ENCODE data around the gene SSH3.
"Not testable (repeated sequence)": the region's sequence is repeated elsewhere in the genome, so short reads cannot be mapped to it uniquely, and the experiment has no call there.

SSH3 gene

DNA sequence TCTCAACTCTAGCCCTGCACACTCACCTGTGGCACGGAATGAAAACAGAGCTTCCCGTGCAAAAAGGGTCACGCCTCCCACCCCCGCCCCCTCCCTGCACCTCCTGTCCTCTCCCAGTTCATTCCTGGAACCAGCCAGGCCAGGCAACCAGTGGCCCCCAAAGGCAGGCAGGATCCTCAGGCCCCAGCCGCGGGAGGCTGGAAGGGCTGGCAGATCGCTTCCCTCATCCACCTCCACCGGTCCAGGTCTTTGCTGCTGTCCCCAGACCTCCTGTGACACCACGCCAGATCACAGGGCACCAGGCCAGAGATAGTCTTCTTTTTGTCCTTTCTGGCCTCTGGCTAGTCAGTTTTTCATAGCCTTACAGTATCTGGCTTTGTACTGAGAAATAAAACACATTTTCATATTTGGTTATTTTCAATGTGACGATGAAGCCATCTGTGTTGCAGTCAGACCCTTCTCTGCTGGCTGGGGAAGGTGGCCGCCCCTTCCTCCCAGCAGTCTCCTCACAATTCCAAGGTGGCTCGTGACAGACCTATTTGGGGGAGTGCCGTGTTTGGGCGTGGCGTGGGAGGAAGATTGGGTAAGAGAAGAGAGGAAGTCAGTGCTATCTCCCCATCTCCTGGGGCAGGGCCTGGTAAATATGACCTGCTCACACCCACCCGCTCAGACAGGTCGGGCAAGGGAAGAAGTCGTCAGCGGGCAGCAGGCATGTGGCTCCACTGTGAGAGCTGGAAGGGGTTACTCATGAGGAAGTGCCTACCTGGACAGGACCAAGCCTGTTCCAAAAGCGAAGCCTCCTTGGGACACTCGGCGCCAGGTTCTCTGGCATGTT, 9.1 kb downstream of the SSH3 start:
- no peak for DNase-seq (ENCODE audit: low spot score)

GRCh38 chr11:67313125-67313890, 10.0 kb downstream of the SSH3 start:
- no peak for DNase-seq (ENCODE audit: low spot score)

DNA sequence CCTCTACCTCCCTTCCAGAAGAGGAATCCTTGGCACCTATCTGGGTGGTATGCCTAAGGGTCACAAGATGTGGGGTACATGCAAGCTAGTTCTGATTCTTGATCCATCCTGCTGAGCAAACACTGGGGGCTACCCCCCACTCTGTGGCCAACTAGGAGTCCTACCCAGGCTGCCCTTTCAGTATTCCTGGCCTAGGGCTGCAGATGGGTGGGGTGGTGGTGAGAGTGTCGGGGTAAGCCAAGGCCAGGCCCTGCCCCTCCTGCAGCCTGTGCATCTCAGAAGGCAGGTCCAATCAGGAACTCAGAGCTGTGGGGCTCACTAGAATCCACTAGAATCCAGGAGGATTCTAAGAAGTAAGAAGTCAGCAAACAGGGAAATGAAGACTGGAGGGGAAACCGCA, 10.9 kb downstream of the SSH3 start:
- no peak for DNase-seq (ENCODE audit: low spot score)

DNA sequence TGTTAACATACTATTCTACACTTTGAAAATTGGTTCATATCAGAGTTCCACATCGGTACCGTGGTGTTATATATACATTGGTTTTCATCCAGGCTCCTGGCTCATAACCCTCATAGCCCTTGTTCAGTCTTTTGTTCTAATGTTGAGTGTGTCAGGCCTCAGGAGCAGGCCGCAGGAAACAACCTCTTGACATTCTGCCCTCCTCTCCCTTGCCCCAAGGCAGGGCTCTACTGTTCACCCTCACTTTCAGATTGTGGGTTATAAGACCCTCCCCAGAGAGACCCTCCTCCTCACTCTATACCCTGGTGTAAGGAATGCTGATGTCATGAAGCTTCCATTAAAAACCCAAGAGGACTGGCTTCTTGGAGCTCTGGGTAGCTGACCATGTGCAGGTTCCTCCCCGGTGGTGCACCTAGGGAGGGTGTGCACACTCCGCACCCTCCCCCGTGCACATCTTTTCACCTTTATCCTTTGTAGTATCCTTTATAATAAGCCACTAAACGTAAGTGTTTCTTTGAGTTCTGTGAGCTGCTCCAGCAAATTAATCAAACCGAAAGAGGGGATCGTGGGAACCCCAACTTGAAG, 12.1 kb downstream of the SSH3 start:
- no peak for DNase-seq (ENCODE audit: low spot score)

- no peak for DNase-seq (ENCODE audit: low spot score)
Observed at GRCh38 chr11:67316882-67317204, 13.5 kb downstream of the SSH3 start.

DNA sequence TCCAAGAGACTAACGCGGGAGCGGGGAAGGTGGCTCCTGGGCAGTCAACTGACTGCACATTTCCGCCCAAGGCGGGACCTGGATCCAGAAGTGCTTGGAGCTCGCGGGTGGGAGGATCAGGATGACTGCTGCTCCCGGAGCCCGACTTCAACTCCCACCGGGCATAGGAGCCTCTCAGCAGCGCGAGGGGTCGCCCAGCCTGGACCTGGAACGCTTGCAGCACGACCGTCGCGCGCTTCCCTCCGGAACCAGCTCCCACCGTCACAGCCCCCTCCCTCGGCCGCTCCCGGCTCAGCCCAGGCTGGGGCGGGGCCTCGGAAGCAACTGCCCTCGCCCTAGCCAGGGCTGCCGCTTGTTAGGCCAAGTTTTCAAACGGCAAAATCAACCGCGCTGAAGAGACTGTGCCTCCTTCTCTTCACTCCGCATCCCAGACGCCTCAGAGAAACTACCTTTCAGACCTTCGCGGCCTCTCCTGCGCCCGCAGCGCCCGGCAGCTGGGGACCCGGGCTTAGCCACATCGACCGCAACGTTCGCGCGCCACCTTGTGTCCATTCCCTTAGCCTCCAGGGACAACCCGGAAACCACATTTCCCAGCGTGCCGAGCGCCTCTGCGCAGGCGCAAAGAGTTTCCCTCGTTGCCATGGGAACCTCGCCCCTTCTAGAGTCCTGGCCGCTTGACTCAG, 14.0 kb downstream of the SSH3 start:
- DNase-seq (ENCODE audit: low spot score) = peak; percentile 95

GRCh38 chr11:67317888-67318555, 14.7 kb downstream of the SSH3 start:
- no peak for DNase-seq (ENCODE audit: low spot score)

DNA sequence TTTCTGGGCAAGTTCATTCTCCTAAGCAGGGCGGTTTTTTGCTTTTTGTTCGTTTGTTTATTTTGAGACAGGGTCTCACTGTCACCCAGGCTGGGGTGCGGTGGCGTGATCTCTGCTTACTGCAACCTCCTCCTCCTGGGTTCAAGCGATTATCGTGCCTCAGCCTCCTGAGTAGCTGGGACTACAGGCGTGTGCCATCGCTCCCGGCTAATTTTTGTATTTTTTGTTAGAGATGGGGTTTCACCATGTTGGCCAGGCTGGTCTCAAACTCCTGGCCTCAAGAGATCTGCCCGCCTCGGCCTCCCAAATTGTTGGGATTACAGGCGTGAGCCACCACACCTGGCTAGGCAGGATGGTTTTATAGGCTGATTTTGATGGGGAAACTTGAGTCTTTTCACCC, 15.5 kb downstream of the SSH3 start:
- not testable (repeated sequence) for DNase-seq (ENCODE audit: low spot score)

- no peak for DNase-seq (ENCODE audit: low spot score)
Observed at GRCh38 chr11:67320011-67320410, 16.7 kb downstream of the SSH3 start.

DNA sequence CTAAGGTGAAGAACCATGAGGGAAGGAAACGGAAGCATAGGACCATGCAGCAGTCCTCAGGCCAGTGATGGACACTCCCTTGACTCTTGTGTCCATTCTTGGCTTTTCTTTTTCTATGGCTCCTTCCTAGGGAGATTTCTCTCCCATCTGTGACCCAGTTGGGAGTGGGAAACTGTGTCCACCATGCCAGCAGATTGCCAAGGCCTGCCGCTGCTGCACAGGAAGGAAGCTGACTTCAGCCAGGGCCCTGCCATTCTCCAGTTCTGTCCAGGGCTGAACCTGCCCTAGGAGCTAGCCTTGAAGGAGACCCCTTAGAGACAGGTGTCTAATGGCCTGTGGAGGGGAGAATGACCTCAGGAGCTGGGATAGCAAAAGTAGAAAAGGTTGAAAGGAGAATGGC, 17.4 kb downstream of the SSH3 start:
- DNase-seq (ENCODE audit: low spot score) = no peak

DNA sequence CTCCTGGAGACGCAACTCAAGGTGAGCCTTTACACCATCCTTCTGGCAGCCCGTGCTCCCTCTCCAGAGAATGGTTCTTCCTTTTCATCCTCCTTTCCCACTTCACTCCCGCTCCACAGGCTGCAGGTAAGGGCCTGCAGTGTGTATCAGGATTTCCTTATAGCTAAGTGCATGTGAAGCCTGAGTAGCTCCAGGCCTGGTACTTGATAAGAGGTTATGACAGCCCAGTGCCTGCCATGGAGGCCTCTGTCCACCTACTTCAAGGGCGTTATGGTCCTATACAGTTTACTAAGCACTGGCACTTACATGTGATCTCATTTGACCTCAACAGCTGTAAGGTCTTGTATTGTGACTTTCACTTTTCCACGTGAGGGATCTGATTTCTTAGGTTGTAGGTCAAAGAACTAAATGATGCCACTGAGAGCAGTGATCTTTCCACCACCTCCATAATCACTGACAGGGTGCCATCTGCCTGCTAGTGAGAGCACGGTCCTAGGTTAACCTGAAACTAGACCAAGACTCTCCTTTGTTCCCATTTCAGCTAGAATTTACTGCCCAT, 18.1 kb downstream of the SSH3 start:
- no peak for DNase-seq (ENCODE audit: low spot score)

GRCh38 chr11:67322049-67322448, 18.7 kb downstream of the SSH3 start:
- no peak for DNase-seq (ENCODE audit: low spot score)

- DNase-seq (ENCODE audit: low spot score) = no peak
Observed at GRCh38 chr11:67323526-67323925, 20.2 kb downstream of the SSH3 start.

GRCh38 chr11:67332081-67332691, 28.9 kb downstream of the SSH3 start:
- DNase-seq (ENCODE audit: low spot score) = no peak

- DNase-seq (ENCODE audit: low spot score) = no peak
Observed at GRCh38 chr11:67337257-67337656, 33.9 kb downstream of the SSH3 start.

- no peak for DNase-seq (ENCODE audit: low spot score)
Observed at GRCh38 chr11:67344264-67344663, 40.9 kb downstream of the SSH3 start.

DNA sequence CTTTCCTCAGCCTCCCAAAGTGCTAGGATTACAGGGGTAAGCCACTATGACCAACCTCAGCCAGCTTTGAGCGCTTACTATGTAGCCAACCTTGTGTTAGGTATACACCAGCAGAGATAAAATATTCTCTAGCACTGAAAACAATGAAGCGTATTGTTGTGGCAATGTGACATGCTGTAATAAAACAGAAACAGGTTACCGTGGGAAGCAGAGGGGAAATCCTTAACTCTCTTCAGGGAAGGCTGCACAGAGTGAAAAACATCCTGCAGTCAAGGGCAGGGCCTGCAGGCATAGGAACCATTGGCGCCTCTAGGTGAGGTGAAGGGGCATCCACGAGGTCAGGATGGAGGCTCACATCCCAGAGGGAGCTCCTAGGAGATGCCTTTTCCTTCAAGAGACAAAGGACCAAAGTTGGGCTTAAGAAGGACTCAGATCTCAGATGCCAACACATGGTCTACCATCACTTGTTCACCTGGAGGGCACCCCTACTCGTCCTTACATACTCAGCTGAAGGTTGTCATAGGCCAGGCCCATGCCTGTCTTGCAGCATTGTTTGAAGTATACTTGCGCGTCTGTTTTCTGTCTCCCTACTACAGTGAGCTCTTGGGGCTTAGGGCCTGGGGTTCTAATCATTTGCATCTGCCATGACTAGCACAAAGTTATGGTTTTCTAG, 42.1 kb downstream of the SSH3 start:
- no peak for DNase-seq (ENCODE audit: low spot score)

GRCh38 chr11:67345920-67346819, 42.8 kb downstream of the SSH3 start:
- no peak for DNase-seq (ENCODE audit: low spot score)

- DNase-seq (ENCODE audit: low spot score) = no peak
Observed at GRCh38 chr11:67347964-67348749, 44.8 kb downstream of the SSH3 start.
